Activated naive CD4-positive, alpha-beta T cell treated with anti-CD3 and anti-CD28 coated beads, Interleukin-2, amount 10 ng/mL, durations not matched to agents 7 days and 5 days (primary cell): ENCODE results near the gene SERPINB5.
A peak's percentile ranks its signal among the peaks of the same experiment; 100 is the strongest.

Source experiments
- CTCF ChIA-PET: fragments of 350-600 bp; sonication (Branson Sonifier 250); formaldehyde crosslinking; loops from one replicate; lab custom pipeline; 2021; ENCODE audit warnings: antibody characterized with exemption; lab: Charles Lee
- DNase-seq: peaks from one replicate; pipeline ENCODE4 v3.0.0-alpha.2; 2020
- H3K27ac Mint-ChIP-seq: one replicate; pipeline ENCODE4 v1.8.0; 2021; ENCODE audit warnings: mild to moderate bottlenecking, moderate library complexity, mixed read lengths
- H3K27me3 Mint-ChIP-seq: one replicate; pipeline ENCODE4 v1.8.0; 2021; ENCODE audit warnings: mild to moderate bottlenecking, mixed read lengths
- H3K36me3 Mint-ChIP-seq: one replicate; pipeline ENCODE4 v1.8.0; 2021; ENCODE audit warnings: mixed read lengths
- H3K4me1 Mint-ChIP-seq: one replicate; pipeline ENCODE4 v1.8.0; 2021; ENCODE audit warnings: mixed read lengths
- H3K4me3 Mint-ChIP-seq: one replicate; pipeline ENCODE4 v1.8.0; 2021; ENCODE audit warnings: mild to moderate bottlenecking, moderate library complexity, mixed read lengths
- H3K9me3 Mint-ChIP-seq: one replicate; pipeline ENCODE4 v1.8.0; 2021; ENCODE audit warnings: mixed read lengths

The SERPINB5 gene

DNA sequence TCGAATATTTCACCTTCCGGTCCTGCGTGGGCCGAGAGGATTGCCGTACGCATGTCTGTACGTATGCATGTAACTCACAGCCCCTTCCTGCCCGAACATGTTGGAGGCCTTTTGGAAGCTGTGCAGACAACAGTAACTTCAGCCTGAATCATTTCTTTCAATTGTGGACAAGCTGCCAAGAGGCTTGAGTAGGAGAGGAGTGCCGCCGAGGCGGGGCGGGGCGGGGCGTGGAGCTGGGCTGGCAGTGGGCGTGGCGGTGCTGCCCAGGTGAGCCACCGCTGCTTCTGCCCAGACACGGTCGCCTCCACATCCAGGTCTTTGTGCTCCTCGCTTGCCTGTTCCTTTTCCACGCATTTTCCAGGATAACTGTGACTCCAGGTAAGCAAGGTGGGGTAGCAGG lies at the start of gene SERPINB5:
SERPINB5 (plus strand) TSS at position 291 of the 400 bp plus-strand sequence. CDS start 7,471 bp downstream, outside the sequence.
- H3K4me3 Mint-ChIP-seq: no peak within 1 kb of the TSS
- H3K27me3 Mint-ChIP-seq: peaks cover 4% of the 10 kb centered on the region
- no peaks in the 10 kb centered on the region for H3K9me3 Mint-ChIP-seq
- CTCF ChIA-PET: interaction anchor here (1.3 to 1.4 kb wide), 2 partner anchors 30 to 41 kb away, joined by 3 read pairs; no protein-coding TSS in a partner anchor
- no peak for DNase-seq
- H3K27ac Mint-ChIP-seq: no peak within 1 kb of the TSS
- no peaks in the 10 kb centered on the region for H3K36me3 Mint-ChIP-seq
- H3K4me1 Mint-ChIP-seq: no peaks in the 10 kb centered on the region

DNA sequence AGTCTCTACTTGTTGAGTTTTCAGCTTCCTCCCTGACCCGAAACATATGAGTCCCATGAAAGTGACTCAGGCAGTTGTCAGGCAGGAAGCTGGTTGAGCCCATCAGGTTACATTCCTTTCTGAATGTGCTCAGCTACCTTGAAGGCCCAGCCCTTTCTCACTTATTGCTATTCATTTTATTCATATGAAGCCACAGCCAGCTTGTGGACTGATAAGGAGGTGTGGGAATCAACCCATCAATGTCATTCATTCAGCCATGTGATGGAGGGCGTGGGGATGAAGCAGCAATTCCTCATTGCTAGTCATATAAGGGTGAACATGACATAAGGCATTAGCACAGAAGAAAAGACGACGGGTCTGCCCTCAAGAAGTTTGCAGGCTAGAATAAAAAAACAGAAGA lies 49.2 kb upstream of the SERPINB5 start:
- CTCF ChIA-PET: interaction anchor here (1.0 to 3.0 kb wide), 2 partner anchors 11 to 85 kb away, joined by 3 to 26 read pairs; no protein-coding TSS in a partner anchor
- Mint-ChIP-seq H3K9me3 (no peaks in the 10 kb centered on the region), H3K36me3 (peaks cover 1% of the 10 kb centered on the region), H3K4me1 (peaks cover 15% of the 10 kb centered on the region), H3K4me3 (no peak overlapping the region), H3K27ac (no peak overlapping the region), H3K27me3 (peaks cover 41% of the 10 kb centered on the region)
- no peak for DNase-seq

DNA sequence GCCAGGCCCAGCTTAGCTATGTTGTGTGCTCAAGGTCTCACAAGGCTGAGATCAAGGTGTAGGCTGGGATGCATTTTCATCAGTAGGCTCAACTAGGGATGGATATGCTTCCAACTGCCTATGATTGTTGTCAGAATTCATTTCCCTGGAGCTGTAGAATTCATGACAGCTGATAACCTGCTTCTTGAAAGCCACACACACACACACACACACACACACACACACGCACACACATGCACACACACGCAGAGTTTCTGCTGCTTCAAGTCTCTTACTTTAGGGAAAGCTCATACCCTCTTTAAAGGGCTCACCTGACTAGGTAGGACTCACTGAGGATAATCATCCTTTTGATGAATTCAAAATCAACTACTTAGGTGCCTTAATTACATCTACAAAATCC lies 46.2 kb upstream of the SERPINB5 start:
- Mint-ChIP-seq H3K4me3 (no peak overlapping the region), H3K36me3 (no peaks in the 10 kb centered on the region), H3K9me3 (no peaks in the 10 kb centered on the region), H3K27ac (no peak overlapping the region), H3K4me1 (peaks cover 3% of the 10 kb centered on the region), H3K27me3 (peaks cover 50% of the 10 kb centered on the region)
- no peak for DNase-seq
- CTCF ChIA-PET: no interaction called here

- CTCF ChIA-PET: no interaction called here
- DNase-seq: no peak
- Mint-ChIP-seq H3K4me3 (no peak overlapping the region), H3K9me3 (no peaks in the 10 kb centered on the region), H3K4me1 (peaks cover 3% of the 10 kb centered on the region), H3K27ac (no peak overlapping the region), H3K27me3 (peaks cover 51% of the 10 kb centered on the region), H3K36me3 (no peaks in the 10 kb centered on the region)
Observed at GRCh38 chr18:63431180-63431579, 45.6 kb upstream of the SERPINB5 start.

DNA sequence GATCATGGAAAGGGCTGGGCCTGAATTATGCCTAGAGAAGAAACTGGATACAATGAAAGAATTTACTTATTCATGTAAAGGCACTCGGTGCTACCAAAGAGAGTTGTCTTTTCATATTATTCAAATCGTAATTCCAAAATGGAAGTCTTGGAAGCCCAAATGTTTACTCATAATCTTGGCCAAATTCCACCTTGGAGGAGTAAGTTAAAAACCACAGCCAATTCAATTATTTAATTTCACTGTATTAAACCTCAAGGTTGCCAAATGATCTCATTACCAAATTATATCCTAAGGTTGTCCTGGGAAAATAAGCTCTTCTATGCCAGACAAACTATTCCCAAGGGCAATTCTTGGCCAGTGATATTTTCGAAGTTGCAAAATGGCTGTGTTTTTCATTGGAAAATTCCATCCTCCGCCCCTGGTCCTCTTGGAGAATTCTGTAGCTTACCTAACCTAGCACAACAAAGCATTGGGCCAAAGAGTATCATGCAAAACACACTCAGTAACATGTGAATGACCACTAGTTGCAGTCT lies 43.4 kb upstream of the SERPINB5 start:
- Mint-ChIP-seq H3K27me3 (peaks cover 52% of the 10 kb centered on the region), H3K4me3 (no peak overlapping the region), H3K9me3 (no peaks in the 10 kb centered on the region), H3K36me3 (no peaks in the 10 kb centered on the region), H3K4me1 (no peaks in the 10 kb centered on the region), H3K27ac (no peak overlapping the region)
- DNase-seq: no peak
- CTCF ChIA-PET: interaction anchor here (1.0 to 1.6 kb wide), 2 partner anchors 92 to 417 kb away, joined by 3 to 9 read pairs; no protein-coding TSS in a partner anchor

DNA sequence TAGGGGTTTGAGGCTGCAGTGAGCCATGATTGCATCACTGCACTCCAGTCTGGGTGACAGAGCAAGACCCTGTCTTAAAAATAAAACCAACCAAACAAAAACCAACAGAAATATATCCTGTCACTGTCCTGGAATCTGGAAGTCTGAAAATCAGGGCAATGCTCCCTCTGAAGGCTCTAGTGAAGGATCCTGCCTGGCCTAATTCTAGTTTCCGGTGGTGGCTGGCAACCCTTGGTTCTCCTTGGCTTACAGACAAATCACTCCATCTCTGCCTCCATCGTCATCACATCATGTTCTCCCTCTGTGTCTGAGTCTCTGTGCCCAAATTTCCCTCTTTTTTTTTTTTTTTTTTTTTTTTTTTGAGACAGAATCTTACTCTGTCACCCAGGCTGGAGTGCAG lies 38.6 kb upstream of the SERPINB5 start:
- CTCF ChIA-PET: interaction anchor here (0.8 to 9.8 kb wide), 20 partner anchors 8 to 424 kb away, joined by 3 to 139 read pairs (median 6); no protein-coding TSS in a partner anchor
- peaks cover 4% of the 10 kb centered on the region for H3K4me1 Mint-ChIP-seq
- peaks cover 55% of the 10 kb centered on the region for H3K27me3 Mint-ChIP-seq
- H3K36me3 Mint-ChIP-seq: no peaks in the 10 kb centered on the region
- no peak for DNase-seq
- H3K4me3 Mint-ChIP-seq: no peak overlapping the region
- H3K27ac Mint-ChIP-seq: no peak overlapping the region
- no peaks in the 10 kb centered on the region for H3K9me3 Mint-ChIP-seq

GRCh38 chr18:63439334-63439733 lies 37.4 kb upstream of the SERPINB5 start:
- H3K27ac Mint-ChIP-seq: no peak overlapping the region
- peak; percentile 60 for DNase-seq
- CTCF ChIA-PET: interaction anchor here (0.8 to 9.8 kb wide), 30 partner anchors 9 to 725 kb away, joined by 3 to 139 read pairs (median 4); no protein-coding TSS in a partner anchor
- H3K36me3 Mint-ChIP-seq: no peaks in the 10 kb centered on the region
- peaks cover 4% of the 10 kb centered on the region for H3K4me1 Mint-ChIP-seq
- peaks cover 47% of the 10 kb centered on the region for H3K27me3 Mint-ChIP-seq
- H3K4me3 Mint-ChIP-seq: no peak overlapping the region
- no peaks in the 10 kb centered on the region for H3K9me3 Mint-ChIP-seq

DNA sequence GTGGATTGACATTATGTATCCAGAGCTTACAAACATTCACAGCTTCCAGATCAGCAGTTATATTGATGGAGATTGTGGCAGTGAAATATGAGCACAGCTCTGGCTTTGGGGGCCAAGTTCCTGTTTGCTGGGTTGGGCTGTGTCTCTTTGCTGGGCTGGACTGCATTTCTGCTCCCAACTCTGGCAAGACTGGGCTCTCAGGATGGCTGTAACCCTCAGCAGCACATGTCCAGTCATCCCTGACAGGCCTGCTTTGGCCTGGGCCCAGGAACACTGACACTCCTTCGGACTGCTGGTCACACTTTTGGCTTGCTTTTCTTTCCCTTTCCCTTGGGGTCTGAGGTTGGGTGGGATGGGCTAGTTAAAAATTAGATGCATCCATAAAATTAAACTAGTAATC lies 36.5 kb upstream of the SERPINB5 start:
- Mint-ChIP-seq H3K4me1 (peaks cover 4% of the 10 kb centered on the region), H3K27me3 (peaks cover 46% of the 10 kb centered on the region), H3K27ac (no peak overlapping the region), H3K36me3 (no peaks in the 10 kb centered on the region), H3K9me3 (no peaks in the 10 kb centered on the region), H3K4me3 (no peak overlapping the region)
- DNase-seq: no peak
- CTCF ChIA-PET: interaction anchor here (0.8 to 9.8 kb wide), 14 partner anchors 12 to 723 kb away, joined by 3 to 139 read pairs (median 12); no protein-coding TSS in a partner anchor

DNA sequence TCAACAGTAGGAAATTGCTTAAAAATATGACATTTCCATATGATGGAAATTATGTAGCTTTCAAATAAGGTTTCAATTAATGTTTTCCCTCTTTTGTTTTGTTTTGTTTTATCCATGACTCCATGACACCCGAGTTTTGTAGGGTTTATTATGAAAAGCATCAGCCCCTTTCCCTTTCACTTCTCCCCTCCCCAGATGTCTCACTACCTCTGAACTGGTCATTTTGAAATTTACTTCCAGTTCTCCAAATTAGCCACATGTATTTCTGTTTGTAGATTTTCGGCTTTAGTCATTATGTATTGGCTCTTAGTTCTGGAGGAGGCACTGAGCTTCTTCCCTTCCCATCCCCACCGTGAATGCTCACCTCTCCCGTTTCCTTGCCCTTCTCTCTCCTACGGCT lies 35.9 kb upstream of the SERPINB5 start:
- H3K4me3 Mint-ChIP-seq: no peak overlapping the region
- DNase-seq: no peak
- CTCF ChIA-PET: interaction anchor here (0.7 to 9.8 kb wide), 6 partner anchors 75 to 425 kb away, joined by 3 to 139 read pairs (median 9); no protein-coding TSS in a partner anchor
- H3K36me3 Mint-ChIP-seq: no peaks in the 10 kb centered on the region
- no peaks in the 10 kb centered on the region for H3K9me3 Mint-ChIP-seq
- H3K4me1 Mint-ChIP-seq: peaks cover 4% of the 10 kb centered on the region
- H3K27me3 Mint-ChIP-seq: peaks cover 40% of the 10 kb centered on the region
- H3K27ac Mint-ChIP-seq: no peak overlapping the region

DNA sequence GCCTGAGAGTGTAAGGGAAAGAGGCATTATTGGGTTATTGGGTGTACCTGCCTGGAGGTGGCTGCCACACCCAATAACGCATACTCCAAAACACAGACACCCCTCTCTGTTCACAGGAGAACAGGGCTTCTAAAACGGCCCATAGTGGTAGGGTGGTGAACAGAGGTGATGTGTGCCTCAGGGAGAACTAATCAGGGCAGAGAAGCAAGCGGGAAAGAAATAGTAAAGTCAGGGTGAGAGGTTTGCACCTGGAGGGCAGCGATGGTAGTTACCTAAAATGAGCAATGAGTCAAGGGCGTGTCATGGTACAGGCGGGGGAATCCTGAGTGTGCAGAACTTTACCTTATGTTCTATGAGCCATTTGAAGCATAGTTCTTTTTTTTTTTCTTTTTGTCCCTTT lies 32.9 kb upstream of the SERPINB5 start:
- peaks cover 4% of the 10 kb centered on the region for H3K4me1 Mint-ChIP-seq
- no peaks in the 10 kb centered on the region for H3K36me3 Mint-ChIP-seq
- no peak overlapping the region for H3K27ac Mint-ChIP-seq
- CTCF ChIA-PET: interaction anchor here (1.0 to 9.8 kb wide), 3 partner anchors 68 to 426 kb away, joined by 3 to 139 read pairs (median 6); no protein-coding TSS in a partner anchor
- DNase-seq: no peak
- no peak overlapping the region for H3K4me3 Mint-ChIP-seq
- peaks cover 25% of the 10 kb centered on the region for H3K27me3 Mint-ChIP-seq
- H3K9me3 Mint-ChIP-seq: no peaks in the 10 kb centered on the region

- H3K36me3 Mint-ChIP-seq: no peaks in the 10 kb centered on the region
- no peaks in the 10 kb centered on the region for H3K9me3 Mint-ChIP-seq
- no peak overlapping the region for H3K27ac Mint-ChIP-seq
- H3K4me1 Mint-ChIP-seq: no peaks in the 10 kb centered on the region
- peaks cover 23% of the 10 kb centered on the region for H3K27me3 Mint-ChIP-seq
- CTCF ChIA-PET: interaction anchor here (1.0 kb wide), 1 partner anchor 67 kb away, joined by 3 read pairs; no protein-coding TSS in a partner anchor
- no peak for DNase-seq
- no peak overlapping the region for H3K4me3 Mint-ChIP-seq
Observed at GRCh38 chr18:63444580-63444979, 32.2 kb upstream of the SERPINB5 start.

DNA sequence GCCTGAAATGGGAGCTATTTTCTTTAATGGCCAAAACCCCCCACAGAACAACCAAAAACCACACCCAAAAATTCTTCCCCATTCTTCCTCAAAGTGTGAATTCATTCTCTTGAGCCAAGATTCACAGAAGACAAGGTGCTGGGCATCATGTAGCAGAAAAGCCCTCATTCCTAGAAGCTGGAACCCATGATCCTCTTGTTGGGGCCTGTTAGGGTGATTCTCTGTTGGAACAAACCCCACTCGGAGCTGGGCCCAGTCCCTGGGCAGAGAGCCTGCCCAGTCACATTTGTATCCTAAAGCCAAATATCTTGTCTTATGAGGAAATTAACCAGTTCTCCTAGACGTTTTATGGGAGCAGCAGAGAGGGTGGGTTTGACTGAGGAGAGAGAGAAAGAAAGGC lies 31.7 kb upstream of the SERPINB5 start:
- CTCF ChIA-PET: no interaction called here
- Mint-ChIP-seq H3K27ac (no peak overlapping the region), H3K9me3 (no peaks in the 10 kb centered on the region)

GRCh38 chr18:63446266-63446665 lies 30.5 kb upstream of the SERPINB5 start:
- Mint-ChIP-seq H3K4me3 (no peak overlapping the region), H3K4me1 (no peaks in the 10 kb centered on the region), H3K27me3 (peaks cover 8% of the 10 kb centered on the region), H3K9me3 (no peaks in the 10 kb centered on the region), H3K27ac (no peak overlapping the region), H3K36me3 (no peaks in the 10 kb centered on the region)
- CTCF ChIA-PET: interaction anchor here (0.8 to 1.8 kb wide), 3 partner anchors 9 to 106 kb away, joined by 3 to 6 read pairs (median 3); no protein-coding TSS in a partner anchor
- DNase-seq: no peak

More for the DNA sequence above, 31.7 kb upstream of the SERPINB5 start:
- Mint-ChIP-seq H3K4me1 (no peaks in the 10 kb centered on the region), H3K36me3 (no peaks in the 10 kb centered on the region), H3K27me3 (peaks cover 19% of the 10 kb centered on the region), H3K4me3 (no peak overlapping the region)
- no peak for DNase-seq

DNA sequence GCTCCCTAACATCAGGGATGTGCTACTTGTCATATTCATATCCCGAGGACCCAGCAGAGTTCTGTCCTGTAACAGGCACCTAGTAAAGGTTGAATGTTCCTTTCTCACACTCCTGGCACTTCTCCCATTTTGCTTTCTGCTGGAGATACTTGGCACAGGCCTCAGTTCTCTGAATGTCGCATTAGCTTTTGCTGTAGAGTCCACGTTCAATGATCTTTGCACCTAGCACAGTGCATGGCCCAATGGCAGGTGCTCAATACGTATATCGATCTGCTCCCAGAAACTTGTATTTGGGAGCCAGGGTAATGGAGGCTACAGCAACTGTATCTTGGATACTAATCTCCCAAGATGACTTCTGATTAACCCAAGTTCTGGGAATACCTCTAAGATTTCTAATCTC lies 29.7 kb upstream of the SERPINB5 start:
- H3K9me3 Mint-ChIP-seq: no peaks in the 10 kb centered on the region
- peaks cover 3% of the 10 kb centered on the region for H3K27me3 Mint-ChIP-seq
- CTCF ChIA-PET: interaction anchor here (1.5 to 1.8 kb wide), 2 partner anchors 10 to 106 kb away, joined by 3 to 6 read pairs; no protein-coding TSS in a partner anchor

GRCh38 chr18:63449426-63449825 lies 27.3 kb upstream of the SERPINB5 start:
- no peaks in the 10 kb centered on the region for H3K4me1 Mint-ChIP-seq
- H3K27me3 Mint-ChIP-seq: peaks cover 3% of the 10 kb centered on the region
- DNase-seq: no peak
- no peak overlapping the region for H3K27ac Mint-ChIP-seq
- CTCF ChIA-PET: no interaction called here
- no peak overlapping the region for H3K4me3 Mint-ChIP-seq
- no peaks in the 10 kb centered on the region for H3K9me3 Mint-ChIP-seq
- no peaks in the 10 kb centered on the region for H3K36me3 Mint-ChIP-seq

More for the DNA sequence above, 29.7 kb upstream of the SERPINB5 start:
- Mint-ChIP-seq H3K4me3 (no peak overlapping the region), H3K36me3 (no peaks in the 10 kb centered on the region), H3K27ac (no peak overlapping the region), H3K4me1 (no peaks in the 10 kb centered on the region)
- DNase-seq: no peak
